Fibroblast of skin of left biceps (primary cell): ENCODE measurements around the gene RAB34.

Experiments
- DNase-seq, 2 experiments: peaks; one replicate each; pipeline ENCODE4 v3.0.0-alpha.2; 2013; ENCODE audit warnings: low read depth in 2 of 2

The RAB34 gene, protein sequence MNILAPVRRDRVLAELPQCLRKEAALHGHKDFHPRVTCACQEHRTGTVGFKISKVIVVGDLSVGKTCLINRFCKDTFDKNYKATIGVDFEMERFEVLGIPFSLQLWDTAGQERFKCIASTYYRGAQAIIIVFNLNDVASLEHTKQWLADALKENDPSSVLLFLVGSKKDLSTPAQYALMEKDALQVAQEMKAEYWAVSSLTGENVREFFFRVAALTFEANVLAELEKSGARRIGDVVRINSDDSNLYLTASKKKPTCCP

DNA sequence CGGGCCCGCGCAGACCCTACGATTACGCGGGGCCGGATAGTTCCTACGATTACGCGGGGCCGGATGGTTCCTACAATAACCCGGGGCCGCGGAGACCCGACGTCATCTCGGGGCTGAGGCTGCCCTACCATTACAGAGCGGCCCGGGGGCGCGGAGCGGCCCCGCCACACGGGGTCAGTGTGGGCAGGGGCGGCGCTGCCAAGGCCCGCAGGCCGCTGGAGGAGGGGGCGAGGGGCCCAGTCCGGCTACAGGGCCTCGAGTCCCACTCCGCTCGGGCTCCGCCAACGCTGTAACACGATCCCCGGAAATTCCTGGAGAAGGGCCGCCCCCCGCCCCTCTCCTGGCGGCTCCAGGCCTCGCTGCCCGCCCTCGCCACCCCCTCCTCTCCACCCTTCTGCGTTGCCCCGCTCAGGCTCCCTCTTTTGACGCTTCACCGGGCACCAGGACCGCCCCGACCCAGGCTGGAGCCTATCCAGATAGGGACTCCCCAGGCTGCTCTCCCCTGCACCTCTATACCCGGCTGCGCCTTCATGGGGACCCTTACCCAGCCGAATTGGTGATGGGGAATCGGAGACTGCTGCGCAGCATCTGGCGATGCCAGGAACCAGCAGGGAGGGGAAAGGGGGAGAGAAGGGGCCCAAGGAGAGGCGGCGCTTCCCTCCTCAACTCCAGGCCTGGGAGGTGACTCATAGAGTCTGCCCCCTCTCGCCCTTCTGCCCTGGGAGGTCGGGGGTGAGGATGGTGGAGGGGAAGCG lies at the start of gene RAB34:
Gene RAB34, minus strand, starts transcription at position 291 of the 755 bp plus-strand sequence. CDS start 602 bp downstream, outside the sequence.
- peak; percentile 73 to 75 for DNase-seq

DNA sequence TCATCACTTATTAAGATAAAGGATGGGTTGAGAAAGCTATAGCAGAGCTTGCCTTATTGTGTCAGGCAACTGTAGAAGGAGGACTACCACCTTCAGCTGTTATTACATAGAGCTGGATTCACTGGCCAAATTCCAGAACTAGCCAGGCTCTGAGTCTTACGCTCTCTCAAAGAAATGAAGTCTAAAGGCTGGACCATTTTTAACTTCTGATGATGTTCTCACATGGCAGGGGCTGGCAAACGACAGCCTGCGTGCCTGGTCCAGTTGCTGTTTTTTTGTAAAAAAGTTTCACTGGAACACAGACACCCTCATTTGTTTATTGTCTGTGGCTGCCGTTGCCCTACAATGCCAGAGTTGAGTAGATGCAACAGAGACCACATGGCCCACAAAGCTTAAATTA lies 47.4 kb upstream of the RAB34 start:
- DNase-seq, result no peak

DNA sequence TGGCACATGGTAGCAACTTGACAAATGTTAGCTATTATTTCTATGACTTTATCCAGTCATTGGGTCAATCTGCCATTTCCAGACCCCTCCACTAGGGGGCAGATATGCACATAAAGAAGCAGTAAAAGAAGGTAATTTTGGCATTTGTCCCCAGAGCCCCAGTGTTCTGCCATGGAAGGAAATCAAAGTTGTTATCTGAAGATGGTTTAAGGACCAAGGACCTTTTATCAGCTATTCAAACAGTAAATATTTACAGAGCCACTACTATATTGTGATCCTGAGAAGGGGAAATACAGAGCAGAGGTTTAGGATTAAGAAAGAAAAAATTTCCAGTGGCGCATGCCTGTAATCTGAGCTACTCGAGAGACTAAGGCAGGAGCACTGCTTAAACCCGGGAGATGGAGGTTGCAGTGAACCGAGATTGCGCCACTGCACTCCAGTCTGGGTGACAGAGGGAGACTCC lies 46.2 kb upstream of the RAB34 start:
- DNase-seq, result peak; percentile 45 to 56

DNA sequence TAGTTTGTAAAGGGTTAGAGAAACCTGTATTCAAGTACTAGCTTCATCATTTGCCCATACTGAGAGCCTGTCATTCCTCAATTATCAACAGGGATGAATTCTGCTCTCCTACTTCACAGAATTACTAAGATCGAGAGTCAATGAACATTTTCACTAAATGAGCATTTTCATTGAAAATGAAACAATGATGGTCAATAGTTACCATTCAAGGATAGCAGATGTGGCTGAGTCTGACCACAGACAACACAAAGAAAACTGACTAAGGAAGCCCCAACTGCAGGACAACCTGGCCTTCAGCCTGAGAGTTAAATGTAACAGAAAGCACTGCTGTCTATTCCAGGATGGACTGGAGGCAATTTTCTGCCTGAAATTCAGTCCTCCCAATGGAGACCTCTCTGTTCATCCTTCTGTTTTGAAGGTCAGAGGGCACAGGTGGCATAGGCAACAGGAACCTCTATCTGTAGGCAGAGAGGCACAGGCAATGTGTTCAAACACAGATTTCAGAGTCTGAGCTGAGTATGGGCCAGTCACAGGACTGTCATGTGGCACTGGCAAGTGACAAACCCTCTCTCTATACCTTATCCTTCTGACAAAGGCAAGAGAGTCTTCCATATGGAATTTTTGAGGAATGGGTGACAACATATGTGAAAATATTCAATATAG lies 45.6 kb upstream of the RAB34 start:
- no peak for DNase-seq

DNA sequence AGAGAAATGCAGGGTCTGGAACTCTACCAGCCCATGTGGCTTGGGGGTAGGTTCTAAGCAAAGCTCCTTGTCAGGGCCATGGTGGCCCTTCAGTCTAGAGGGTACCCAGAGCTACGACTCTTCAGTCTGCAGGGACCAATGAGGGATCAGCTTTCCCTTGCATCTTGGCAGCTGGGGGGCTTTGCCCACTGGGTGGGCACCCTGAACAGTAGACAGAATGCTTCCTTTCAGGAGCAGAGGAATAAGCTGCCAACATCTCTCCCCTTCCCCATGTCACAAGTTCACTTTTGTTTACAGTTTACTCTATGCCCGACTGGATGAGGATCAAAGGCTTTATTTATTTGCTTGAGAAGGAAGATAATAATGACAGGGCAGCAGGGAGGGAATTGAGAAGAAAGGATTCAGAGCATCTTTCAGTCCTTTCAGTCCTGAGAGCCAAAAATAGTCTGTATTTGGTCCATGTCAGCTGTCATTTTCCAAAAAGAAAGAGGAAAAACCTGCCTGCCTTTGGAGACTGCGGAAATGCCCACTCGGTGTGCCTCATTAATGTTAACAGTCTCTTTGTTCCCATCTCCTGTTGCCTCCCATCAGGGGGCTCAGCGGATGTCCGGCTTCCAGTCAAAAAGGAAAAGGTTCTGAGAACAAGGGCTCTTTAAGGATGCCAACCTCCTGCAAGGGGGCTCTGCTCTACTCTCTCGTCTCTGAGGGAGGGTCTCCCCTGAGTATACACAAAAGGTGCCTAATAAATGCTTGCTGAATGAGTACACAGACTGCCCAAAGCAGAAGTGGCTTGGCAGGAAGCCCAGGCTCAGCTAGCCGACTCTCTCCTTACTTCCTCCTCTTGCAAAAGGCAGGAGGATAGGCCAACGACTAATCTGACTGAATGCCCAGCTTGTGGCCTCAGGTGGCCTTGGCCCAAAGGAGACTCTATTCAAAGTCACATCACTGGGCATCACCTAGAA lies 43.2 kb upstream of the RAB34 start:
- no peak for DNase-seq

DNA sequence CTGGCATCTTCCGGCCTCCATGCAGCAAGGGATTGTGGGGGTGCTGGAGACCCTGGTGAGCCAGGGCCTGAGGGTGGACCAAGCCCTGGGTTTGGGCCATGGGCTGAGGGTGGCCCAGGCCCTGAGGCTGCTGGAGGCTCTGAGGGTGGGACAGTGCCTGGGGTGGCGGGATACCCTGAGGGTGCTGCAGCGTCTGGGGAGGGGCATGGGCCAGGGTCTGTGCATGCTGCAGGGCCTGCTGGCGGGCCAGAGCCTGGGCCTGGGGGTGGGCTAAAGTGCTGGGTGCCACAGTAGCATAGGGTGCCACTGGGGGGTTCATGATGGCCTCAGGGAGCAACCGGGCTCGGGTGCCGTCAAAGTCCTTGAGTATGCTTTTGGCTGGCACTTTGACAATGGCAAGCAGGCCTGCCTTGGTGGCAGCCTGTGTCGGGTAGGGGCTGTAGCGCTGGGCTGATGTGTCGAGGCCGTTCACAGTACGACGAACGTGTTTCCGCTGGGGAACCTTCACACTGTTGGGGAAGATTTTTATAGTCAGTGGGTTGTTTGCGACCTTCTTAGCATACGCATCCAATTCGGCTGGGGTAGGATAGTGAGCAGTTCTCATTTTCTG lies 41.7 kb upstream of the RAB34 start:
- DNase-seq, result no peak

DNA sequence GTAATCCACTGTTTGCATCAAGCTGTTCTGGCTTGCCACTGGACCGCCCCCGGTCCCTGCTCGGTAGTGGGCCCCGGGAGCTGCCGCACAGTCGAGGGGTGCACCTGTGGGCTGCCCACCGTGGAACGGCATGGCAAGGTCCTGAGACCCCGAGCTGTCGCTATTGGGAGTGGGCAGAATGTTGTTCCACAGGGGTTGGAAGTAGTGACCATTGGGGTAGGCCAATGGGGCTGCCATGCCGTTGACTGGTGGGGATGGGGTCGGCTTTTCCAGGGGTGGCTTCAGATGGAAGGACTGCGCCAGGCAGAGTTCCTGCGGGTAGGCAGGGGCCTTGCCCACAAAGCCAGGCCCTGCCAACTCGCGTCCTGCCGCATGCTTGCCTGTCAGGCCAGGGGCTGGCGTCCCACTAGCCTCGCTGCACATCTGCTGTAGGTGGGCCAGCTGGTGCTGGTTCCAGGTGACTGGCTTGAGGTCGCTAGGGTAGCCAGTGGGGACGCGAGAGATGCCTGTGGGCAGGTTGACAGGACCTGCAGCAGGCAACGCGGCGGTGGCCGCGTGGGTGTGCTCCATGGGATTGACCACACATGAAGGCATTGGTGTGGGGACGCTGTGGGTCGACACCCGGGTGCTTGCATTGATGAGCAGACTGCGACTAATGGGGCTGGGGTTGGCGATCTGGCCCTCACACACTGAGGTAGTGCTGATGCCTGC lies 40.9 kb upstream of the RAB34 start:
- DNase-seq, result no peak

DNA sequence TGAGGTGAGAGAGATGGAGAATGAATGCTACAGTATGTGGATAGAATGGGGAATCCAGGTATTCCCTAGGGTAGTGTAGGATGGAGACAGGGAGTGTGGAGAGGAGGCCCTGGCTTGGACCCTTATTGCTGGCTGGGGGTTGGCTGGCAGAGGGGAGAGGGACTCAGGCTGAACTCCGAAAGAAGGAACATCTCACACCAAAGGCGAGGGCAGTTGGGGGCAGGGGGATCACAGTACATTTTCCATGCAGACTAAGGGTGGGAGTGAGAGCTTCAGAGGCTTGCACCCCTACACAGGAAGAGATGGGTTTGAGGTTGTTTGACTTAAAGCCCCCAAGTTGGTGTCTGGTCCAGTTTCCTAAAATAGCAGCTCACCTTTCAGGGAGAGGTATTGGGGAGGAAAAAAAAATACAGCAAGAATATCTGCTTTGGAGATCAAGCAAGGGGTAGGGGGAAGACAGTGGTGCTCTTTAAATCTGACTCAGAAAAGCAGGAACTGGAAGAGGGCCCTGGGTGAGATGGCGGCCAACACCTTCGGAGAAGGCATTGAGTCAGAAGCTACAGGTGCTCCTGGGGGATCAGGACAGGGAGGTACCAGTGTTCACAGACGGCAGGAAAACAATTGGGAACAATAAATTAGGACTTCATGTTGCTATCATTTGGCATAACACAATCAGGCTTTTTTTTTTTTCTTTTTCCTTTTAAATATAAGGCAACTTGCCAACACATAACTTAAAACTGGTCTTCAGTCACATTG lies 38.6 kb upstream of the RAB34 start:
- DNase-seq, result no peak

DNA sequence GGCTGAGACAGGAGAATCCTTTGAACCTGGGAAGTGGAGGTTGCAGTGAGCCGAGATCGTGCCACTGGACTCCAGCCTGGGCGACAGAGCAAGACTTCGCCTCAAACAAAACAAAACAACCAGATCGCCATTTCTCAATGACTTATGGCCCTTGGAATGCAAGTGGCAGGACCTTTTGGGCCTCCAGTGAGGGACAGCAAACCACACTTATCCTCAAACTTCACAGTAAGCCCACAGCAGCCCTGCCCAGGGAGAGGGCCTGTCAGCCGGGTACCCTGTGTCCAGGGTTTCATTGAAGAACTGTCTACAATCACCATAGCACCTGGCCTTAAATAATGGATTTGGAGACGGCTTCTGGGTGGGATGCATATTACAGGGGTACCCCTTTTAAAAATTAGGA lies 37.8 kb upstream of the RAB34 start:
- no peak for DNase-seq

DNA sequence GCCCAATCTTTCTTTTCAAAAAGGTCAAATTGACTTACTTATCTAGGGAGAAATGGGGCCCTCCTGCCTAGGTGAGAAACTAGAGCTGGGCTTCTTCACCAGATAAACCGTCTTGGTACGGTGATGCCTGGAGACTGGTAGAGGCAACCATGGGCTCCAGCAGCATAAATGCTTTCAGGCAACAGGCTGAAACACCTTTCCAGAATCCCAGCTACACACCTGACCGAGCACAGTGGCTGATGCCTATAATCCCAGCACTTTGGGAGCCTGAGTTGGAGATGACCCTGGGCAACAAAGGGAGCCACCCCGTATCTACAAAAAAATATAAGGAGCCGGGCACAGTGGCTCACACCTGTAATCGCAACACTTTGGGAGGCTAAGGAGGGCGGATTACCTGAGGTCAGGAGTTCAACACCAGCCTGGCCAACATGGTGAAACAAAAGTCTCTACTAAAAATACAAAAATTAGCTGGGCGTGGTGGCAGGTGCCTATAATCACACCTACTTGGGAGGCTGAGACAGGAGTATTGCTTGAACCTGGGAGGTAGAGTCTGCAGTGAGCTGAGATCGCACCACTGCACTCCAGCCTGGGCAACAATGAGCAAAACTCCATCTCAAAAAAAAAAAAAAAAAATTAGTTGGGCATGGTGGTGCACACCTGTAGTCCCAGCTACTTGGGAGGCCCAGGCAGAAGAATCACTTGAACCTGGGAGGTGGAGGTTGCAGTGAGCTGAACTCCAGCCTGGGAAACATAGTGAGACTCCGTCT lies 34.1 kb upstream of the RAB34 start:
- DNase-seq, result no peak

DNA sequence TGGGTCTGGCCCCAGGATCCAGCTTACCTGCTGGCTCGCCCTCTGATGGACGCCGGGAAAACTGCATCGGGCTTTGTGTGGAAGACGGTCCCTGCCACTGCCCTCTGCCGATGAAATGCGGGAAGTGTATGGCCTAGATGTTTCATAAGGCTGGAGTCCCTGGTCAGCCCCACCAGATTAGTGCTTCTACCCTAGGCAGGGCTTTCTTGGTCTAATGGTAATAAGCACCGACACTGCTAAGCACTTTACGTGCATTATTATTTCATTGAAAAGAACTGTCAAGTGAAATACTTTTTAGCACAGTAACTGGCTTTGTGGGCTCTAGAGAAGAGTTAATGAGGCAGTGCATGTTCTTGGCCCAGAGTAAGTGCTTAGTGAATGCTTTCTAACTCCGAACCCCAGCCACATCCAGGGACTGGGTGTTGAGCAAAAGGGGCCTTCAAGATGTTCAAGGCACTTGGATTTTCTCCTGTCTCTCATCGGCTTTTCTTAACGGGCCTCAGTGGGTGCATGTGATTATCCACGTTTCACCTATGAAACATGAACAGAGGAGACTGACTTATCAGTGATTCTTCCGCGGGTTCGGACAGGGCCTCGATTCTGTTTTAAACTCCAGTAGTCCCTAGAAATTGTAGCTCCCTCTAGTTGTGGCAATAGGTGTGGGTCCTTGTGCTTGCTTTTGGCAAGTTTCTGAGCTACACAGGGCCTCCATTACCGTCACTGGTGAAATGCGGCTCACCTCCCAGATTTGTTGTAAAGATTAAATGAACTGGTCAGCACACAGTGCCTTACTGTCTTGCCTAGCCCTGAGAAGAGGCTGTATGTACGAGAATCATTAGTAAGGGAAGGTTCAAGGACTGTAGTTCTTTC lies 32.7 kb upstream of the RAB34 start:
- peak; percentile 65 to 68 for DNase-seq

DNA sequence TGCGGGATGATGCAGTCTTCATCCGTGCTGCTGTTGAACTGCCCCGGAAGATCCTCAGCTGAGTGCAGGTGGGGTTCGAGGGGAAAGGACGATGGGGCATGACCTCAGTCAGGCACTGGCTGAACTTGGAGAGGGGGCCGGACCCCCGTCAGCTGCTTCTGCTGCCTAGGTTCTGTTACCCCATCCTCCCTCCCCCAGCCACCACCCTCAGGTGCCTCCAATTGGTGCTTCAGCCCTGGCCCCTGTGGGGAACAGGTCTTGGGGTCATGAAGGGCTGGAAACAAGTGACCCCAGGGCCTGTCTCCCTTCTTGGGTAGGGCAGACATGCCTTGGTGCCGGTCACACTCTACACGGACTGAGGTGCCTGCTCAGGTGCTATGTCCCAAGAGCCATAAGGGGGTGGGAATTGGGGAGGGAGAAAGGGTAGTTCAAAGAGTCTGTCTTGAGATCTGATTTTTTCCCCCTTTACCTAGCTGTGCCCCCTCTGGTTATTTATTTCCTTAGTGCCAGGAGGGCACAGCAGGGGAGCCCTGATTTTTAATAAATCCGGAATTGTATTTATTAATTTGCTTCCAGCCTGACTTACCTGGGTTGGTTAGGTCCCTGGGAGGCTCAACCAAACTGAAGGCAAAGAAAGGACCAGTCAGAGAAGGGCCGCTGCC lies 32.0 kb upstream of the RAB34 start:
- DNase-seq, result no peak

DNA sequence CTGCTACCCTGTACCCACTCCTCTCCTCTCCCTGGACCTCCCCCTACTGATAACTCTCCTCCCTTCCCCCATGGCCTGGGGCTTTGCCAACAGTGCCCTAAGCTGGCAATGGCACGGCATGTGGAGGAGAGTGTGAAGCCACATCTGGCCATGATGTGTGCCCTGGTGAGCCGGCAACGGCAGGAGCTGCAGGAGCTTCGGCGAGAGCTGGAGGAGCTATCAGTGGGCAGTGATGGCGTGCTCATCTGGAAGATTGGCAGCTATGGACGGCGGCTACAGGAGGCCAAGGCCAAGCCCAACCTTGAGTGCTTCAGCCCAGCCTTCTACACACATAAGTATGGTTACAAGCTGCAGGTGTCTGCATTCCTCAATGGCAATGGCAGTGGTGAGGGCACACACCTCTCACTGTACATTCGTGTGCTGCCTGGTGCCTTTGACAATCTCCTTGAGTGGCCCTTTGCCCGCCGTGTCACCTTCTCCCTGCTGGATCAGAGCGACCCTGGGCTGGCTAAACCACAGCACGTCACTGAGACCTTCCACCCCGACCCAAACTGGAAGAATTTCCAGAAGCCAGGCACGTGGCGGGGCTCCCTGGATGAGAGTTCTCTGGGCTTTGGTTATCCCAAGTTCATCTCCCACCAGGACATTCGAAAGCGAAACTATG lies 31.3 kb upstream of the RAB34 start:
- DNase-seq, result no peak

DNA sequence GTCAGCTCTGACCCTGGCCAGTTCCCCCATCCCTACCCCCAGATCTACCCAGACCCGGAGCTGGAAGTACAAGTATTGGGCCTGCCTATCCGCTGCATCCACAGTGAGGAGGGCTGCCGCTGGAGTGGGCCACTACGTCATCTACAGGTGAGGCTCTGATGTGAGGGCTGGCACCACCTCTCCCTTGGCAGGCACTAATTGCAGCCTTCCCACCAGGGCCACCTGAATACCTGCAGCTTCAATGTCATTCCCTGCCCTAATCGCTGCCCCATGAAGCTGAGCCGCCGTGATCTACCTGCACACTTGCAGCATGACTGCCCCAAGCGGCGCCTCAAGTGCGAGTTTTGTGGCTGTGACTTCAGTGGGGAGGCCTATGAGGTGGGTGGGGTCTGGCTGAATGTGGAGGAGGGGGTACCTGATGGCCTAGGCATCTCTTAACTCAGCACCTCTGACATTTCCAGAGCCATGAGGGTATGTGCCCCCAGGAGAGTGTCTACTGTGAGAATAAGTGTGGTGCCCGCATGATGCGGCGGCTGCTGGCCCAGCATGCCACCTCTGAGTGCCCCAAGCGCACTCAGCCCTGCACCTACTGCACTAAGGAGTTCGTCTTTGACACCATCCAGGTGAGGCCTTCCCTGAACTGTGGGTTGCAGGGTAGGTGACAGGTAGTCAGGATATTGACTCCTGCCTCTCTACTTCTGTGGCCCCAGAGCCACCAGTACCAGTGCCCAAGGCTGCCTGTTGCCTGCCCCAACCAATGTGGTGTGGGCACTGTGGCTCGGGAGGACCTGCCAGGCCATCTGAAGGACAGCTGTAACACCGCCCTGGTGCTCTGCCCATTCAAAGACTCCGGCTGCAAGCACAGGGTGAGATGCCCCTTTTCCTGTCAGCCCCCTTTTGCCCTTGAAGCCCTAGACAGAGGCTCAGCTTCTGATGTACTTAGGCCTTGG lies 30.4 kb upstream of the RAB34 start:
- no peak for DNase-seq

DNA sequence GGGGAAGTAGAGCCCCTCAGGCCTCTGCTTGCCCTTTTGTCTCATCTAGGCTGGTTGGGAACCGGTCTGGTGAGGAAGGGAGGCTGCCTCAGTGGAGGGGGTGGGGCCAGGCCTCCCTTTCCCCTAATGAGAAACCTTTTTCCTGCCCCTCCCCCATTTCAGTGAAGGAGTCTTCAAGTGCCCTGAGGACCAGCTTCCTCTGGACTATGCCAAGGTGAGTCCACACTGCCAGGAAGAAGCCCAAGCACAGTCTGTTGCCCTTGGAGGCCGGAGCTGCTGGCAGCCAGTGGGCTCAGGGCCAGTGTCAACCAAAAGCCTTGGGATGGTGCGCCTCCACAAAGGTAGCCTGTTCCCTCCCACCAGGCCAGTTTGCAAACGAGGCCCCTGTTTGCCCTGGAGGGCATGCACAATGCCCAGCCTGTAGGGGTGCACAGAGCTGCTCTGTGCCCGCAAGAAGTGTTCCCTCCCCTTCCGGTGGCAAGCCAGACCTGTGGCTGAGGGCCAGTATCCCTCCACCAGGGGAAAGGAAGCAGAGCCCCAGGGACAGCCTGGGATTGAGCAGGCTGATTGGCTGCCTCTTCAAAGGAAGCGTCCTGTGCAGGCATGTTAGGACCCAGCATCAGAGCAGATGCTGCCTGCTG lies 29.5 kb upstream of the RAB34 start:
- DNase-seq, result no peak
